B cell (primary cell): ENCODE measurements around the gene ANKRD10. TPM values are rescaled to one million over a fixed set of nuclear protein-coding genes. Genes with fewer than 3 reads are reported as not detected.

Experiments used
- ATAC-seq: fragments of 200-7000 bp; cut with Tn5 transposase; one replicate; pipeline ENCODE4 v1.10.0; 2021; ENCODE audit warnings: low read depth, mild to moderate bottlenecking, moderate number of reproducible peaks, moderate library complexity
- CTCF ChIA-PET: fragments of 350-600 bp; sonication (Branson Sonifier 250); formaldehyde crosslinking; loops from one replicate; lab custom pipeline; 2021; ENCODE audit warnings: antibody characterized with exemption, inconsistent platforms; lab: Charles Lee
- POLR2A ChIA-PET: fragments of 350-600 bp; sonication (Branson Sonifier 250); formaldehyde crosslinking; loops from one replicate; lab custom pipeline; 2021; ENCODE audit warnings: antibody characterized with exemption; lab: Charles Lee
- DNase-seq: peaks from one replicate; pipeline ENCODE4 v3.0.0; 2013
- H2AFZ ChIP-seq: 2 replicates; pipeline ENCODE4 v1.6.1; 2012; ENCODE audit warnings: mild to moderate bottlenecking, low read depth, low read length; ENCODE audit not compliant: insufficient read depth, poor library complexity, severe bottlenecking
- H3K27ac ChIP-seq, 2 donors: 1 replicate in 1 of 2; 2 replicates in 1 of 2; pipeline ENCODE4 v1.5.1; 2012 to 2013; ENCODE audit warnings: low read length in 2 of 2, mild to moderate bottlenecking in 2 of 2, moderate library complexity in 1 of 2
- H3K27me3 ChIP-seq, 4 experiments: fragments of 200-600 bp in 1 of 4; sonication (generic) in 1 of 4; replicated peaks in 1 of 4; 1 replicate in 2 of 4; 2 replicates in 2 of 4; pipeline versions ENCODE4 v1.6.1 to v1.7.0; 2013 to 2016; ENCODE audit warnings: low read length in 3 of 4, mild to moderate bottlenecking in 2 of 4, mixed read lengths in 1 of 4, moderate library complexity in 1 of 4; ENCODE audit not compliant: insufficient read depth in 4 of 4, control insufficient read depth in 3 of 4; ENCODE audit errors: control extremely low read depth in 1 of 4
- H3K36me3 ChIP-seq, 2 experiments: replicated peaks in 1 of 2; 1 replicate in 1 of 2; 2 replicates in 1 of 2; pipeline versions ENCODE4 v1.6.1 to v1.7.1; 2013; ENCODE audit warnings: low read length in 1 of 2; ENCODE audit not compliant: insufficient read depth in 2 of 2, control insufficient read depth in 1 of 2; ENCODE audit errors: control extremely low read depth in 1 of 2, extremely low read depth in 1 of 2
- H3K4me1 ChIP-seq, 2 donors: fragments of 200-600 bp in 1 of 2; sonication (generic) in 1 of 2; 1 replicate in 1 of 2; 2 replicates in 1 of 2; pipeline versions ENCODE4 v1.5.1 to v1.6.1; 2013 to 2017; ENCODE audit warnings: low read length in 2 of 2; ENCODE audit not compliant: control insufficient read depth in 2 of 2, insufficient read depth in 2 of 2
- H3K4me2 ChIP-seq: replicated peaks from 2 replicates; pipeline ENCODE3; 2012; ENCODE audit warnings: mild to moderate bottlenecking, low read depth, low read length; ENCODE audit not compliant: poor library complexity, severe bottlenecking
- H3K4me3 ChIP-seq, 5 experiments: fragments of 200-600 bp in 1 of 5; sonication (generic) in 1 of 5; 1 replicate in 3 of 5; 2 replicates in 2 of 5; pipeline versions ENCODE4 v1.5.1 to v1.7.0; 2011 to 2016; ENCODE audit warnings: low read length in 4 of 5, mild to moderate bottlenecking in 4 of 5, low read depth in 2 of 5, control low read depth in 1 of 5, moderate library complexity in 1 of 5; ENCODE audit not compliant: insufficient read depth in 1 of 5; ENCODE audit errors: control extremely low read depth in 1 of 5, extremely low read depth in 1 of 5
- H3K79me2 ChIP-seq: fragments of 200-600 bp; sonication (generic); one replicate; pipeline ENCODE4 v1.6.0; 2016; ENCODE audit warnings: low read length; ENCODE audit not compliant: control insufficient read depth, insufficient read depth
- H3K9ac ChIP-seq: fragments of 200-600 bp; sonication (generic); 2 replicates; pipeline ENCODE4 v1.6.1; 2017; ENCODE audit warnings: mild to moderate bottlenecking, low read length, moderate library complexity
- H3K9me3 ChIP-seq, 3 donors: one replicate each; pipeline versions ENCODE4 v1.6.1 to v1.7.1; 2013; ENCODE audit warnings: low read length in 2 of 3; ENCODE audit not compliant: control insufficient read depth in 2 of 3, insufficient read depth in 1 of 3; ENCODE audit errors: control extremely low read depth in 1 of 3
- H4K20me1 ChIP-seq: 2 replicates; pipeline ENCODE4 v1.6.0; 2012; ENCODE audit warnings: mild to moderate bottlenecking, low read length; ENCODE audit not compliant: insufficient read depth, control insufficient read depth, poor library complexity, severe bottlenecking
- H3K27ac Mint-ChIP-seq: one replicate; pipeline ENCODE4 v1.8.0; 2021; ENCODE audit warnings: mixed read lengths
- H3K27me3 Mint-ChIP-seq: one replicate; pipeline ENCODE4 v1.8.0; 2021; ENCODE audit warnings: mixed read lengths
- H3K4me1 Mint-ChIP-seq: one replicate; pipeline ENCODE4 v1.8.0; 2021; ENCODE audit warnings: mixed read lengths
- H3K4me3 Mint-ChIP-seq: one replicate; pipeline ENCODE4 v1.8.0; 2021; ENCODE audit warnings: mixed read lengths
- H3K9me3 Mint-ChIP-seq: one replicate; pipeline ENCODE4 v1.8.0; 2022; ENCODE audit warnings: mixed read lengths; ENCODE audit not compliant: insufficient read depth
- CTCF ChIP-seq: fragments of 200-600 bp; IDR thresholded peaks from one replicate; pipeline ENCODE4 v1.8.0; 2022; ENCODE audit warnings: antibody characterized with exemption, mild to moderate bottlenecking
- EZH2 ChIP-seq: IDR thresholded peaks from 2 replicates; pipeline ENCODE4 v1.6.1; 2012; ENCODE audit warnings: borderline replicate concordance, low read depth, mild to moderate bottlenecking, moderate library complexity, low read length; ENCODE audit not compliant: insufficient read depth, poor library complexity, severe bottlenecking
- WGBS: methylation state at CpG from one replicate; pipeline ENCODE4 v1.1.5; 2013; ENCODE audit warnings: missing lambda C conversion rate; ENCODE audit not compliant: insufficient coverage; 5-methylcytosine and 5-hydroxymethylcytosine counted together
- intact Hi-C: fragments of 100-400 bp; cut with micrococcal nuclease; formaldehyde crosslinking; loops from one replicate; pipeline ENCODE4 v1.10.0; 2022
- polyA plus RNA-seq: library from polyadenylated mRNA; depleted of rRNA; stranded (reverse); fragments of >200 nt; gene quantifications from 2 replicates; pipeline ENCODE4 v1.2.3, GENCODE V29; 2012
- total RNA-seq, 2 donors: library from RNA; stranded (reverse); fragments of 120-200 nt in 1 of 2; gene quantifications; 1 replicate in 1 of 2; 2 replicates in 1 of 2; pipeline versions ENCODE4 v1.2.3 to v1.2.4, GENCODE V29; 2013 to 2022

Gene ANKRD10
- total and polyA plus RNA-seq, 2 donors (not counting 1 experiment from before 2014, with no cell fraction given) = 142 to 256 TPM

GRCh38 chr13:110855363-110855762 lies 59.5 kb downstream of the ANKRD10 start:
- no peaks in the 10 kb centered on the region for H4K20me1 ChIP-seq
- WGBS = 68% methylated on average over 3 of the region's 6 CpGs
- ATAC-seq (no peak), DNase-seq (no peak)
- H3K9ac ChIP-seq = no peak overlapping the region
- H3K36me3 ChIP-seq = no peaks in the 10 kb centered on the region
- H3K4me2 ChIP-seq = no peak overlapping the region
- Mint-ChIP-seq H3K27ac (no peak overlapping the region), H3K9me3 (peaks cover 3% of the 10 kb centered on the region), H3K4me3 (no peak overlapping the region), H3K4me1 (no peaks in the 10 kb centered on the region), H3K27me3 (peaks cover 10% of the 10 kb centered on the region)
- peaks cover 0 to 4% (median 2%) of the 10 kb centered on the region in 3 donors for H3K9me3 ChIP-seq
- H3K27me3 ChIP-seq = peaks cover 0 to 9% (median 0%) of the 10 kb centered on the region in 4 experiments
- ChIA-PET CTCF (interaction anchor here (0.6 kb wide), 1 partner anchor 95 kb away, joined by 3 read pairs; no protein-coding TSS in a partner anchor), POLR2A (no interaction called here)
- H3K27ac ChIP-seq = no peak overlapping the region
- no peaks in the 10 kb centered on the region for H3K4me1 ChIP-seq
- no peak overlapping the region for H3K4me3 ChIP-seq
- no peaks in the 10 kb centered on the region for H3K79me2 ChIP-seq
- intact Hi-C loops = no loop called here
- no peak overlapping the region for H2AFZ ChIP-seq
- TF ChIP-seq EZH2 = no peak
- no peak for TF ChIP-seq CTCF

- 98% methylated on average over 7 of the region's 7 CpGs for WGBS
- H3K79me2 ChIP-seq = no peaks in the 10 kb centered on the region
- no peak overlapping the region for H2AFZ ChIP-seq
- H4K20me1 ChIP-seq = no peaks in the 10 kb centered on the region
- no peak for ATAC-seq
- ChIA-PET POLR2A (no interaction called here), CTCF (no interaction called here)
- no peak overlapping the region for H3K27ac ChIP-seq
- TF ChIP-seq EZH2 (no peak), CTCF (no peak)
- no peak overlapping the region for H3K4me2 ChIP-seq
- peaks cover 15% of the 10 kb centered on the region for H3K27me3 Mint-ChIP-seq
- no peak for DNase-seq
- no peak overlapping the region for H3K4me3 Mint-ChIP-seq
- H3K4me1 ChIP-seq = no peaks in the 10 kb centered on the region
- H3K9me3 ChIP-seq = peaks cover 0 to 4% (median 2%) of the 10 kb centered on the region in 3 donors
- H3K27me3 ChIP-seq = peaks cover 0 to 10% (median 0%) of the 10 kb centered on the region in 4 experiments
- no peak overlapping the region for H3K27ac Mint-ChIP-seq
- H3K36me3 ChIP-seq = no peaks in the 10 kb centered on the region
- no peaks in the 10 kb centered on the region for H3K4me1 Mint-ChIP-seq
- intact Hi-C loops = no loop called here
- H3K9me3 Mint-ChIP-seq = peaks cover 3% of the 10 kb centered on the region
- no peak overlapping the region for H3K4me3 ChIP-seq
- H3K9ac ChIP-seq = no peak overlapping the region
Measured at GRCh38 chr13:110854866-110855265, 60.0 kb downstream of the ANKRD10 start.
